Activated naive CD4-positive, alpha-beta T cell treated with anti-CD3 and anti-CD28 coated beads, Interleukin-2, amount 10 ng/mL, durations not matched to agents 7 days and 5 days (primary cell): ENCODE results near the gene PPM1G.

Experiments
- CTCF ChIA-PET: fragments of 350-600 bp; sonication (Branson Sonifier 250); formaldehyde crosslinking; loops from one replicate; lab custom pipeline; 2021; ENCODE audit warnings: antibody characterized with exemption; lab: Charles Lee
- DNase-seq: peaks from one replicate; pipeline ENCODE4 v3.0.0-alpha.2; 2020
- H3K27ac Mint-ChIP-seq: one replicate; pipeline ENCODE4 v1.8.0; 2021; ENCODE audit warnings: mild to moderate bottlenecking, moderate library complexity, mixed read lengths
- H3K27me3 Mint-ChIP-seq: one replicate; pipeline ENCODE4 v1.8.0; 2021; ENCODE audit warnings: mild to moderate bottlenecking, mixed read lengths
- H3K36me3 Mint-ChIP-seq: one replicate; pipeline ENCODE4 v1.8.0; 2021; ENCODE audit warnings: mixed read lengths
- H3K4me1 Mint-ChIP-seq: one replicate; pipeline ENCODE4 v1.8.0; 2021; ENCODE audit warnings: mixed read lengths
- H3K4me3 Mint-ChIP-seq: one replicate; pipeline ENCODE4 v1.8.0; 2021; ENCODE audit warnings: mild to moderate bottlenecking, moderate library complexity, mixed read lengths
- H3K9me3 Mint-ChIP-seq: one replicate; pipeline ENCODE4 v1.8.0; 2021; ENCODE audit warnings: mixed read lengths

The PPM1G gene

GRCh38 chr2:27376151-27376865 is 33.1 kb downstream of the PPM1G start:
- H3K4me3 Mint-ChIP-seq: no peak overlapping the region
- H3K9me3 Mint-ChIP-seq: no peaks in the 10 kb centered on the region
- peaks cover 59% of the 10 kb centered on the region for H3K4me1 Mint-ChIP-seq
- H3K27me3 Mint-ChIP-seq: no peaks in the 10 kb centered on the region
- DNase-seq: no peak
- CTCF ChIA-PET: no interaction called here
- H3K36me3 Mint-ChIP-seq: peaks cover 57% of the 10 kb centered on the region
- H3K27ac Mint-ChIP-seq: peak overlapping the region; percentile 63

GRCh38 chr2:27375513-27376099 is 33.8 kb downstream of the PPM1G start:
- H3K9me3 Mint-ChIP-seq: no peaks in the 10 kb centered on the region
- no peak for DNase-seq
- H3K27me3 Mint-ChIP-seq: no peaks in the 10 kb centered on the region
- peaks cover 54% of the 10 kb centered on the region for H3K4me1 Mint-ChIP-seq
- CTCF ChIA-PET: no interaction called here
- H3K36me3 Mint-ChIP-seq: peaks cover 54% of the 10 kb centered on the region
- H3K4me3 Mint-ChIP-seq: no peak overlapping the region
- no peak overlapping the region for H3K27ac Mint-ChIP-seq

GRCh38 chr2:27373567-27373966 is 35.8 kb downstream of the PPM1G start:
- Mint-ChIP-seq H3K27ac (no peak overlapping the region), H3K36me3 (peaks cover 57% of the 10 kb centered on the region), H3K4me1 (peaks cover 50% of the 10 kb centered on the region), H3K9me3 (no peaks in the 10 kb centered on the region), H3K4me3 (no peak overlapping the region), H3K27me3 (no peaks in the 10 kb centered on the region)
- CTCF ChIA-PET: no interaction called here
- DNase-seq: no peak

GRCh38 chr2:27372937-27373336 is 36.5 kb downstream of the PPM1G start:
- Mint-ChIP-seq H3K27ac (peak overlapping the region; percentile 80), H3K36me3 (peaks cover 62% of the 10 kb centered on the region), H3K4me1 (peaks cover 51% of the 10 kb centered on the region)

GRCh38 chr2:27370816-27371620 is 38.4 kb downstream of the PPM1G start:
- H3K9me3 Mint-ChIP-seq: no peaks in the 10 kb centered on the region
- H3K27me3 Mint-ChIP-seq: no peaks in the 10 kb centered on the region
- peak overlapping the region; percentile 93 for H3K27ac Mint-ChIP-seq
- H3K4me1 Mint-ChIP-seq: peaks cover 52% of the 10 kb centered on the region
- DNase-seq: peak; percentile 47
- H3K36me3 Mint-ChIP-seq: peaks cover 65% of the 10 kb centered on the region
- peak overlapping the region; percentile 98 for H3K4me3 Mint-ChIP-seq
- CTCF ChIA-PET: interaction anchor here (0.7 to 2.8 kb wide), 5 partner anchors 9 to 312 kb away, joined by 3 to 14 read pairs (median 5); partner anchors contain the start of gene ZNF513

More at GRCh38 chr2:27372937-27373336, 36.5 kb downstream of the PPM1G start:
- Mint-ChIP-seq H3K4me3 (peak overlapping the region; percentile 47), H3K9me3 (no peaks in the 10 kb centered on the region), H3K27me3 (no peaks in the 10 kb centered on the region)
- CTCF ChIA-PET: interaction anchor here (1.8 kb wide), 1 partner anchor 310 kb away, joined by 5 read pairs; no protein-coding TSS in a partner anchor
- peak; percentile 46 for DNase-seq

GRCh38 chr2:27370026-27370815 is 39.2 kb downstream of the PPM1G start, which contains the start of the genes EIF2B4 and SNX17:
EIF2B4 (minus strand) TSS chr2:27370338; CDS start chr2:27370314, 24 bp downstream.
SNX17 (plus strand) TSS chr2:27370616; CDS start chr2:27370744, 128 bp downstream.
- CTCF ChIA-PET: interaction anchor here (1.0 to 2.8 kb wide), 8 partner anchors 10 to 91 kb away, joined by 3 to 14 read pairs (median 4); partner anchors contain the start of gene ZNF513
- Mint-ChIP-seq H3K27ac (peak within 1 kb of the TSS; percentile 93), H3K9me3 (no peaks in the 10 kb centered on the region), H3K4me1 (peaks cover 52% of the 10 kb centered on the region), H3K4me3 (peak within 1 kb of the TSS; percentile 98), H3K36me3 (peaks cover 62% of the 10 kb centered on the region), H3K27me3 (no peaks in the 10 kb centered on the region)
- peak; percentile 100 for DNase-seq

- H3K4me3 Mint-ChIP-seq: peak overlapping the region; percentile 98
- DNase-seq: no peak
Measured at GRCh38 chr2:27369471-27370025, 39.8 kb downstream of the PPM1G start.

GRCh38 chr2:27363933-27364332 is 45.5 kb downstream of the PPM1G start:
- peaks cover 35% of the 10 kb centered on the region for H3K36me3 Mint-ChIP-seq
- CTCF ChIA-PET: no interaction called here
- H3K27ac Mint-ChIP-seq: no peak overlapping the region

More at GRCh38 chr2:27369471-27370025, 39.8 kb downstream of the PPM1G start:
- Mint-ChIP-seq H3K27ac (peak overlapping the region; percentile 92), H3K36me3 (peaks cover 58% of the 10 kb centered on the region), H3K9me3 (no peaks in the 10 kb centered on the region), H3K27me3 (no peaks in the 10 kb centered on the region), H3K4me1 (peaks cover 48% of the 10 kb centered on the region)
- CTCF ChIA-PET: interaction anchor here (0.8 to 2.8 kb wide), 8 partner anchors 9 to 61 kb away, joined by 3 to 14 read pairs (median 4); partner anchors contain the start of gene ZNF513

GRCh38 chr2:27362678-27363420 is 46.5 kb downstream of the PPM1G start:
- Mint-ChIP-seq H3K4me3 (no peak overlapping the region), H3K9me3 (no peaks in the 10 kb centered on the region), H3K27me3 (no peaks in the 10 kb centered on the region), H3K27ac (peak overlapping the region; percentile 55), H3K36me3 (peaks cover 29% of the 10 kb centered on the region), H3K4me1 (peaks cover 13% of the 10 kb centered on the region)
- CTCF ChIA-PET: no interaction called here
- no peak for DNase-seq

More at GRCh38 chr2:27363933-27364332, 45.5 kb downstream of the PPM1G start:
- Mint-ChIP-seq H3K27me3 (no peaks in the 10 kb centered on the region), H3K4me3 (no peak overlapping the region), H3K9me3 (no peaks in the 10 kb centered on the region), H3K4me1 (peaks cover 14% of the 10 kb centered on the region)
- DNase-seq: no peak

GRCh38 chr2:27356382-27357181 is 52.8 kb downstream of the PPM1G start, which contains the start of gene GTF3C2:
GTF3C2 (minus strand) TSS chr2:27356764; CDS start chr2:27343554, 13,210 bp downstream.
- CTCF ChIA-PET: interaction anchor here (1.0 kb wide), 1 partner anchor 10 kb away, joined by 3 read pairs; no protein-coding TSS in a partner anchor
- peak; percentile 96 for DNase-seq
- peak within 1 kb of the TSS; percentile 95 for H3K4me3 Mint-ChIP-seq
- peaks cover 57% of the 10 kb centered on the region for H3K4me1 Mint-ChIP-seq
- H3K9me3 Mint-ChIP-seq: no peaks in the 10 kb centered on the region
- H3K27ac Mint-ChIP-seq: peak within 1 kb of the TSS; percentile 97
- peaks cover 5% of the 10 kb centered on the region for H3K27me3 Mint-ChIP-seq
- peaks cover 13% of the 10 kb centered on the region for H3K36me3 Mint-ChIP-seq

- DNase-seq: no peak
- H3K36me3 Mint-ChIP-seq: peaks cover 12% of the 10 kb centered on the region
- CTCF ChIA-PET: no interaction called here
- H3K4me3 Mint-ChIP-seq: peak overlapping the region; percentile 95
- peak overlapping the region; percentile 97 for H3K27ac Mint-ChIP-seq
- H3K4me1 Mint-ChIP-seq: peaks cover 60% of the 10 kb centered on the region
- H3K27me3 Mint-ChIP-seq: peaks cover 5% of the 10 kb centered on the region
- no peaks in the 10 kb centered on the region for H3K9me3 Mint-ChIP-seq
Measured at GRCh38 chr2:27356056-27356381, 53.4 kb downstream of the PPM1G start.

- peaks cover 5% of the 10 kb centered on the region for H3K27me3 Mint-ChIP-seq
- H3K4me3 Mint-ChIP-seq: peak overlapping the region; percentile 95
- CTCF ChIA-PET: interaction anchor here (0.5 kb wide), 1 partner anchor 326 kb away, joined by 3 read pairs; no protein-coding TSS in a partner anchor
- no peak for DNase-seq
- H3K27ac Mint-ChIP-seq: no peak overlapping the region
- H3K4me1 Mint-ChIP-seq: peaks cover 60% of the 10 kb centered on the region
- H3K9me3 Mint-ChIP-seq: no peaks in the 10 kb centered on the region
- peaks cover 17% of the 10 kb centered on the region for H3K36me3 Mint-ChIP-seq
Measured at GRCh38 chr2:27354597-27354927, 54.8 kb downstream of the PPM1G start.
